Ascending aorta (tissue), 2 donors: ENCODE data around the gene CST9. TPM values are rescaled to one million over a fixed set of nuclear protein-coding genes. Genes with fewer than 3 reads are reported as not detected.

Experiments
- DNase-seq, 2 donors: peaks; one replicate each; pipeline ENCODE4 v3.0.0-alpha.2; 2019; ENCODE audit warnings: low spot score in 2 of 2
- H3K27ac ChIP-seq, 2 donors: fragments of 200-600 bp; sonication (generic); one replicate each; pipeline ENCODE4 v1.5.1; 2016 to 2017; ENCODE audit warnings: mild to moderate bottlenecking in 1 of 2
- H3K27me3 ChIP-seq: fragments of 200-600 bp; sonication (generic); one replicate; pipeline ENCODE4 v1.5.1; 2017
- H3K36me3 ChIP-seq, 2 donors: fragments of 200-600 bp; sonication (generic); one replicate each; pipeline ENCODE4 v1.5.1; 2016
- H3K4me1 ChIP-seq, 2 donors: fragments of 200-600 bp; sonication (generic); one replicate each; pipeline ENCODE4 v1.5.1; 2016 to 2017; ENCODE audit warnings: mild to moderate bottlenecking in 1 of 2
- H3K4me3 ChIP-seq, 2 donors: fragments of 200-600 bp; sonication (generic); one replicate each; pipeline ENCODE4 v1.5.1; 2016 to 2017; ENCODE audit warnings: mild to moderate bottlenecking in 1 of 2
- H3K9me3 ChIP-seq, 2 donors: fragments of 200-600 bp; sonication (generic); one replicate each; pipeline ENCODE4 v1.5.1; 2016
- CTCF ChIP-seq, 3 experiments: fragments of 200-600 bp in 2 of 3; fragments of 450-650 bp in 1 of 3; sonication (generic) in 2 of 3; IDR thresholded peaks; one replicate each; pipeline ENCODE4 v1.5.1; 2016 to 2019; ENCODE audit warnings: antibody characterized with exemption in 3 of 3, mild to moderate bottlenecking in 1 of 3, moderate library complexity in 1 of 3
- intact Hi-C: fragments of 100-400 bp; cut with DNase I; formaldehyde crosslinking; loops from one replicate; pipeline ENCODE4 v1.15.1; 2023
- total RNA-seq: library from RNA; depleted of rRNA; stranded (reverse); fragments of >200 nt; gene quantifications from one replicate; pipeline ENCODE4 v1.1.0, GENCODE V29; 2016

The CST9 gene
- total RNA-seq, 1 donor from 2014 or later: not detected

DNA sequence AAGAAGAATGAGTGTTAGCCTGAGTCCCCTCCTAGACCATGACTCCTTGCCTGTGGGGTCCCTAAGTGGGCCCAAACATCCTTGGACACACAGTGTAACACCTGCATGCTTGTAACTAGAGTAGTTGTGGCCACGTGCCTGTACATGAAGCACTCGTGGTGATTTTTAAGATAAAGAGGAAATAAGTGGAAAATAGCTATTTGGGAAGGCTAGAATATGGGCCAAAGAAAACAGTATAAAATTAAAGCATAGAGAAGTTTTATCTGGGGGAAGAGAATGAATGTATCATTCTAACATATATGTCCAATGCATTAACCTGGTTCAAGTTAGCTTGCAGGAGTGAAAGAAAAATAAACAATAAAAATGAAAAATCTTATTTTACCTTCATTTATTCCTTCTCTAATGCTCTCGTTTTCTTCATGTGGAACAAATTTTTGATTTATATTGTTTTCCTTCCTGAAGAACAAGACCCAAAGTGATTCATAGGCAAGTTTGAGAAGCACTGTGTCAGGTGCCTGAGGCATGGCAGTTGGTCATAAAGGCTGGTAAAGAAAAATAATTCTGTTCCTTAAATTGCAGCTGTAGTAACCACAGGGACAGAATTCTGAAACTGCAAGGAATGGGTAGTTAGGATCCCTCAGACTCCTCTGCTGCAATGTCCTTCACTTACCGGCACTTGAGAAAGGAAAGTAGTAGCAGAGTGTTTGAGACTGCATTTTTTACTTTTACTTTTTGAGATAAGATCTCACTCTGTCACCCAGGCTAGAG lies 40.6 kb upstream of the CST9 start:
- H3K27ac ChIP-seq: no peak overlapping the region
- no peaks in the 10 kb centered on the region for H3K27me3 ChIP-seq
- intact Hi-C loops: no loop called here
- no peaks in the 10 kb centered on the region for H3K4me1 ChIP-seq
- TF ChIP-seq CTCF (IDR thresholded peaks at IDR 0.05): no peak
- no peaks in the 10 kb centered on the region for H3K36me3 ChIP-seq
- H3K4me3 ChIP-seq: no peak overlapping the region
- no peak for DNase-seq
- no peaks in the 10 kb centered on the region for H3K9me3 ChIP-seq

DNA sequence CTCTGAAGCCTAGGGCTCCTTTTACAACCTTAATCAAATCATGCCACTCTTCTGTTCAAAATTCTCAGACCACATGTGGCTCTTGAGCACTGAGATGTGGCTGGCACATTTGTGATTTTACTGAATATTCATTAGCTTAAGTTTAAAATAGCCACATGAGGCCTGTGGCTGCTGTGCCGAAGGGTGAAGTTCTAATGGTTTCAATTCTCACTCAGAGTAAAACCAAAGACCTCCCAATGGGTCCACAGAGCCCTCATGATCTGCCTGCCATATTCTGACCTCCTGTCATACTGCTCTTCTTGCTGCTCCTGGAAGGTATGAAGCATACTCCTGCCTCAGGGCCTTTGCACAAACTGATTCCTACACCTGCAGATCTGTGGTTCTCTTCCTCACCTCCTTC lies 39.9 kb upstream of the CST9 start:
- DNase-seq: no peak
- no peaks in the 10 kb centered on the region for H3K9me3 ChIP-seq
- no peak for TF ChIP-seq CTCF (IDR thresholded peaks at IDR 0.05)

DNA sequence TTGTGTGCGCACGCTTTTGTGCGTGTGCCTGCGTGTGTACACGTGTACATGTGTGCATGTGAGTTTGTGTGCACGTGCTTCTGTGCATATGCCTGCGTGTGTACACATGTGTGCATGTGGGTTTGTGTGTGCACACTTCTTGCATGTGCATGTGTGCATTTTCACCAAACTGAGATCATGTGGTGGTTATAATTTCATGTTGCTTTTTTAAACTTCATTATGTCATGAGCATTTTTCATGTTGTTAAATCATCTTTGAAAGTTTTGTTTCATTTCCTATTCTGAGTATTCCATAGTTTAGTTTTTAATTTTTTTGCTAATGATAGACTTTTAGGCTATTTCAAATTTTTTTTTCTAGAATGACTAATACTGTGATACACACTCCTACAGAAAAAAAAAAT lies 38.4 kb upstream of the CST9 start:
- no peaks in the 10 kb centered on the region for H3K9me3 ChIP-seq
- no peaks in the 10 kb centered on the region for H3K36me3 ChIP-seq
- H3K27me3 ChIP-seq: no peaks in the 10 kb centered on the region
- H3K4me3 ChIP-seq: no peak overlapping the region
- no peak overlapping the region for H3K27ac ChIP-seq
- intact Hi-C loops: no loop called here
- DNase-seq: no peak
- no peak for TF ChIP-seq CTCF (IDR thresholded peaks at IDR 0.05)
- no peaks in the 10 kb centered on the region for H3K4me1 ChIP-seq

More for the DNA sequence above, 39.9 kb upstream of the CST9 start:
- Histone ChIP-seq H3K4me1 (no peaks in the 10 kb centered on the region), H3K27me3 (no peaks in the 10 kb centered on the region), H3K4me3 (no peak overlapping the region), H3K36me3 (no peaks in the 10 kb centered on the region), H3K27ac (no peak overlapping the region)
- intact Hi-C loops: no loop called here

- Histone ChIP-seq H3K9me3 (no peaks in the 10 kb centered on the region), H3K36me3 (no peaks in the 10 kb centered on the region), H3K4me3 (no peak overlapping the region), H3K4me1 (no peaks in the 10 kb centered on the region), H3K27me3 (no peaks in the 10 kb centered on the region), H3K27ac (no peak overlapping the region)
- TF ChIP-seq CTCF (IDR thresholded peaks at IDR 0.05): no peak
- DNase-seq: no peak
- intact Hi-C loops: no loop called here
Observed at GRCh38 chr20:23643659-23644058, 37.9 kb upstream of the CST9 start.

DNA sequence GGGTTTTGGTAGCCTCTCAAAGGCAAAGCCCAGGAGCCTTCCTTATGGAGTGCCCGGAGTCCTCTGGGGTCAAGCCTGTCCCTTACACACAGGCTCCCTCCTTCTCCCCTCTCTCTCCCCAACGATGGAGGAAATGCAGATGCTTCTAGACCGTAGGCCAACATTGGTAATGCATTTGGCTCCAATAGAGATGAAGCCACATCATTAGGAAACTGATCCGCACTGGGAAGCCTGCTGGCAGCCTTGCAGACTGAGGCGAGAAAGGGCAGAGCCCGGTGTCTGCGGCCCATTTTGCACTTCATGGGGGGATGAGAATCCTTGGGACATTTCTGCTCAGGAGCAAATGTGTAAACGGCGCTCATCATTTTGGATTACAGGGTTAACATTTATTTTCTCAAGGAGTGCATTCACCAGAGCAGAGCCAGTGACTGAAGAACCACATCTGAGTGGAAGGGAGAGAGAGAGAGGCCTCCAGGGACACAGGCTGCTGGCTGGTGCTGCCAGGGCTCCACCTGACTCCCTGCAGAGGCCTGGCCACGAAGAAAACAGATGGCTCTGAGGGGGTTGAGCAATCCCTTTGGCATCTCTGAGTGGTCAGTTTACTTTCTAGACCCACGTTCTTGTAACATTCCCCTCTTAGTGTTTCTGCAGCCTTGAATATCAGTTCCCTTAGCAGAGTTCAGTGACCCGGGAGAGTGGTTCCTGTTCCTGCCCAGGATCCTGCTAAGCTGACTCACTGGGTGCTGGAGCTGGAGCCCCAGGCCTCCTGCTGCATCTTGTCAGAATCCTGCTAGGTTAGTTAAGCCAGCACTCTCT lies 36.4 kb upstream of the CST9 start:
- DNase-seq: no peak
- Histone ChIP-seq H3K27me3 (no peaks in the 10 kb centered on the region), H3K27ac (peak overlapping the region in 1 of 2 donors; percentile 12), H3K4me3 (no peak overlapping the region), H3K4me1 (no peaks in the 10 kb centered on the region), H3K36me3 (no peaks in the 10 kb centered on the region), H3K9me3 (no peaks in the 10 kb centered on the region)
- intact Hi-C loops: no loop called here
- TF ChIP-seq CTCF (IDR thresholded peaks at IDR 0.05): no peak
